Coronary artery (tissue), 2 donors: Measurements from ENCODE around the gene PEX14.
"Not testable (repeated sequence)": the region's sequence is repeated elsewhere in the genome, so short reads cannot be mapped to it uniquely, and the experiment has no call there.

Experiments used
- DNase-seq: peaks from one replicate; pipeline ENCODE4 v3.0.0-alpha.2; 2017; ENCODE audit warnings: low spot score
- H3K27ac ChIP-seq, 2 donors: fragments of 200-600 bp; sonication (generic); one replicate each; pipeline ENCODE4 v1.5.1; 2016 to 2019
- H3K4me3 ChIP-seq: fragments of 200-600 bp; sonication (generic); 2 replicates; pipeline ENCODE4 v1.5.1; 2016; ENCODE audit warnings: mild to moderate bottlenecking, moderate library complexity
- CTCF ChIP-seq: fragments of 200-600 bp; sonication (generic); IDR thresholded peaks from one replicate; pipeline ENCODE4 v1.5.1; 2019; ENCODE audit warnings: antibody characterized with exemption

PEX14 gene

GRCh38 chr1:10495952-10496351 lies 21.2 kb downstream of the PEX14 start:
- DNase-seq, result no peak
- Histone ChIP-seq H3K4me3 (no peak overlapping the region), H3K27ac (no peak overlapping the region)
- TF ChIP-seq CTCF, result no peak

GRCh38 chr1:10497109-10497508 lies 22.4 kb downstream of the PEX14 start:
- no peak for DNase-seq
- no peak for TF ChIP-seq CTCF
- H3K27ac ChIP-seq, result no peak overlapping the region
- H3K4me3 ChIP-seq, result no peak overlapping the region

- TF ChIP-seq CTCF, result no peak
- no peak for DNase-seq
- H3K27ac ChIP-seq, result no peak overlapping the region
- H3K4me3 ChIP-seq, result no peak overlapping the region
Measured at GRCh38 chr1:10498231-10498630, 23.5 kb downstream of the PEX14 start.

- Histone ChIP-seq H3K27ac (no peak overlapping the region), H3K4me3 (no peak overlapping the region)
- no peak for TF ChIP-seq CTCF
- no peak for DNase-seq
Measured at GRCh38 chr1:10502206-10502605, 27.5 kb downstream of the PEX14 start.

- DNase-seq, result no peak
- Histone ChIP-seq H3K4me3 (no peak overlapping the region), H3K27ac (no peak overlapping the region)
- no peak for TF ChIP-seq CTCF
Measured at GRCh38 chr1:10504249-10504648, 29.5 kb downstream of the PEX14 start.

- H3K4me3 ChIP-seq, DNase-seq, H3K27ac ChIP-seq: not testable (repeated sequence)
Measured at GRCh38 chr1:10506046-10506676, 31.4 kb downstream of the PEX14 start.

- Histone ChIP-seq H3K4me3 (no peak overlapping the region), H3K27ac (no peak overlapping the region)
- no peak for TF ChIP-seq CTCF
- no peak for DNase-seq
Measured at GRCh38 chr1:10506677-10507047, 31.9 kb downstream of the PEX14 start.
